HepG2 (cell line): Measurements from ENCODE around the gene NFYC. TPM values are rescaled to one million over a fixed set of nuclear protein-coding genes. Genes with fewer than 3 reads are reported as not detected.

Experiments
- ATAC-seq: fragments of 200-7000 bp; cut with Tn5 transposase; 3 replicates; pipeline ENCODE4 v1.9.1; 2020; ENCODE audit warnings: mild to moderate bottlenecking, moderate library complexity
- BruUV-seq: library from RNA; stranded (reverse); fragments of 400-500 nt; replicated peaks from 2 replicates; lab custom pipeline; 2021; lab: Mats Ljungman, UMichigan
- CTCF ChIA-PET: fragments of 300-600 bp; formaldehyde crosslinking; extraction: SDS; loops from one replicate; lab custom pipeline; 2021; ENCODE audit warnings: low total read pairs, inconsistent platforms, low intra/inter-chr PET ratio; lab: Yijun Ruan, JAX
- POLR2A ChIA-PET: fragments of 350-600 bp; sonication (Branson Sonifier 250); formaldehyde crosslinking; loops from one replicate; lab custom pipeline; 2020; ENCODE audit warnings: antibody characterized with exemption, inconsistent platforms; lab: Yijun Ruan, JAX
- DNase-seq: peaks from one replicate; pipeline ENCODE4 v3.0.0-alpha.2; 2015; ENCODE audit warnings: low spot score
- FAIRE-seq: peaks from 3 replicates; lab custom pipeline; 2011; peaks lifted over from hg19 to GRCh38; lab: Jason Lieb, UNC
- H2AFZ ChIP-seq: one replicate; pipeline ENCODE4 v1.6.1; 2011; ENCODE audit warnings: low read length, inconsistent platforms
- H3K27ac ChIP-seq: fragments of 300-600 bp; 3 replicates; pipeline ENCODE4 v1.8.0; 2011; ENCODE audit warnings: mixed run types, mild to moderate bottlenecking, mixed read lengths, low read length, inconsistent platforms; ENCODE audit not compliant: insufficient read depth; ENCODE audit errors: extremely low read length
- H3K27me3 ChIP-seq, 2 experiments: fragments of 200-600 bp in 1 of 2; 2 replicates in 1 of 2; 3 replicates in 1 of 2; pipeline versions ENCODE4 v1.6.0 to v1.8.0; 2011; ENCODE audit warnings: low read length in 2 of 2, mild to moderate bottlenecking in 2 of 2, moderate library complexity in 2 of 2, inconsistent platforms in 1 of 2; ENCODE audit not compliant: insufficient read depth in 2 of 2, control insufficient read depth in 1 of 2
- H3K36me3 ChIP-seq, 2 experiments: fragments of 200-600 bp in 1 of 2; replicated peaks in 1 of 2; 2 replicates in 1 of 2; 3 replicates in 1 of 2; pipeline versions ENCODE4 v1.5.1 to v1.8.0; 2011; ENCODE audit warnings: low read length in 2 of 2, inconsistent platforms in 1 of 2; ENCODE audit not compliant: insufficient read depth in 2 of 2, control insufficient read depth in 1 of 2
- H3K4me1 ChIP-seq: 2 replicates; pipeline ENCODE4 v1.5.1; 2012; ENCODE audit warnings: low read length, inconsistent platforms; ENCODE audit not compliant: insufficient read depth
- H3K4me2 ChIP-seq: 2 replicates; pipeline ENCODE4 v1.6.0; 2011; ENCODE audit warnings: low read depth, low read length, inconsistent platforms
- H3K4me3 ChIP-seq, 3 experiments: fragments of 200-600 bp in 1 of 3; sonication (generic), shearing (Covaris generic) in 1 of 3; replicated peaks in 1 of 3; 2 replicates each; pipeline ENCODE4 v1.5.1; 2011 to 2016; ENCODE audit warnings: low read length in 3 of 3, inconsistent platforms in 2 of 3, low read depth in 2 of 3, mild to moderate bottlenecking in 2 of 3, control low read depth in 1 of 3, mixed read lengths in 1 of 3; ENCODE audit not compliant: insufficient read depth in 1 of 3
- H3K79me2 ChIP-seq: one replicate; pipeline ENCODE4 v1.6.1; 2011; ENCODE audit warnings: low read length, inconsistent platforms; ENCODE audit not compliant: insufficient read depth
- H3K9ac ChIP-seq: 2 replicates; pipeline ENCODE4 v1.6.0; 2011; ENCODE audit warnings: mild to moderate bottlenecking, low read depth, low read length, inconsistent platforms; ENCODE audit not compliant: insufficient read depth
- H3K9me3 ChIP-seq: 2 replicates; pipeline ENCODE4 v1.5.1; 2012; ENCODE audit warnings: mild to moderate bottlenecking, low read length
- H4K20me1 ChIP-seq: 2 replicates; pipeline ENCODE4 v1.6.0; 2011; ENCODE audit warnings: inconsistent platforms, mild to moderate bottlenecking, low read length, moderate library complexity; ENCODE audit not compliant: insufficient read depth
- FOXJ3 ChIP-seq: sonication (generic); formaldehyde crosslinking; IDR thresholded peaks from 2 replicates; pipeline ENCODE4 v1.4.0; 2020; ENCODE audit warnings: missing genetic modification reagents, mild to moderate bottlenecking, borderline replicate concordance
- GTF2F1 ChIP-seq: fragments of 150-350 bp; IDR thresholded peaks from 2 replicates; pipeline ENCODE4 v1.6.1; 2014; ENCODE audit warnings: low read length
- MAFK ChIP-seq, 2 experiments: IDR thresholded peaks in 1 of 2; conservative IDR thresholded peaks in 1 of 2; 2 replicates each; pipeline ENCODE4 v1.6.1; 2011; ENCODE audit warnings: improper control_type of control experiment in 2 of 2, low read length in 2 of 2
- NCOA2 ChIP-seq: sonication (generic); formaldehyde crosslinking; IDR thresholded peaks from 2 replicates; pipeline ENCODE4 v1.8.0; 2022; ENCODE audit warnings: inconsistent platforms
- NFE2L2 ChIP-seq: fragments of 150-350 bp; IDR thresholded peaks from 2 replicates; pipeline ENCODE4 v1.6.1; 2014; ENCODE audit warnings: low read length
- NONO ChIP-seq, 2 experiments: fragments of 450-650 bp in 1 of 2; sonication (generic) in 1 of 2; formaldehyde crosslinking in 1 of 2; IDR thresholded peaks in 1 of 2; conservative IDR thresholded peaks in 1 of 2; 2 replicates each; pipeline versions ENCODE4 v1.6.1 to v1.8.0; 2017 to 2022; ENCODE audit warnings: mild to moderate bottlenecking in 1 of 2, missing genetic modification reagents in 1 of 2, moderate library complexity in 1 of 2
- PRMT3 ChIP-seq: sonication (generic); formaldehyde crosslinking; IDR thresholded peaks from 2 replicates; pipeline ENCODE4 v1.8.1; 2022; ENCODE audit warnings: low read depth, mild to moderate bottlenecking, moderate library complexity, missing genetic modification reagents, borderline replicate concordance
- SKI ChIP-seq: fragments of 450-650 bp; IDR thresholded peaks from one replicate; pipeline ENCODE4 v1.6.1; 2018; ENCODE audit warnings: mild to moderate bottlenecking; ENCODE audit not compliant: partially characterized antibody
- TARDBP ChIP-seq: sonication (generic); formaldehyde crosslinking; IDR thresholded peaks from 2 replicates; pipeline ENCODE4 v1.8.0; 2022; ENCODE audit warnings: mild to moderate bottlenecking, missing genetic modification reagents
- ZBTB46 ChIP-seq: sonication (generic); formaldehyde crosslinking; IDR thresholded peaks from 2 replicates; pipeline ENCODE4 v1.4.0; 2020; ENCODE audit warnings: mild to moderate bottlenecking, missing genetic modification reagents, borderline replicate concordance
- ZNF17 ChIP-seq: sonication (generic); formaldehyde crosslinking; IDR thresholded peaks from 2 replicates; pipeline ENCODE4 v1.5.0; 2020; ENCODE audit warnings: mild to moderate bottlenecking, missing genetic modification reagents
- ZSCAN5A ChIP-seq: sonication (generic); formaldehyde crosslinking; IDR thresholded peaks from 2 replicates; pipeline ENCODE4 v1.8.0; 2022; ENCODE audit warnings: mild to moderate bottlenecking, missing genetic modification reagents, borderline replicate concordance
- WGBS: methylation state at CpG from one replicate; pipeline ENCODE4 v1.1.6; 2017; ENCODE audit warnings: low lambda C conversion rate; 5-methylcytosine and 5-hydroxymethylcytosine counted together
- in situ Hi-C: cut with HindIII; loops from 2 replicates; pipeline ENCODE4 v1.10.0; 2017; ENCODE audit warnings: low pct_unique_long_range_greater_than_20kb; ENCODE audit not compliant: extremely low pct_ligation_motif_present
- intact Hi-C: fragments of 100-400 bp; cut with micrococcal nuclease; formaldehyde crosslinking; loops from one replicate; pipeline ENCODE4 v1.10.0; 2022; ENCODE audit not compliant: unreplicated experiment
- polyA plus RNA-seq, 8 experiments: library from polyadenylated mRNA; depleted of rRNA in 3 of 8; stranded (reverse) in 7 of 8; unstranded in 1 of 8; fragments of >200 nt; fragmentation: Illumina TruSeq in 4 of 8; extraction: Trizol in 4 of 8; gene quantifications; 2 replicates each; pipeline versions ENCODE4 v1.2.1 to v1.2.3, GENCODE V29; 2011 to 2016; ENCODE audit warnings: low read depth in 4 of 8, missing spikeins in 1 of 8, mixed read lengths in 1 of 8; ENCODE audit not compliant: insufficient read depth in 1 of 8
- total RNA-seq, 5 experiments: library from RNA; depleted of rRNA; stranded (reverse); fragments of >200 nt; fragmentation: Illumina TruSeq; extraction: Trizol; gene quantifications; 2 replicates each; pipeline ENCODE4 v1.2.3, GENCODE V29; 2016; ENCODE audit warnings: low read depth in 1 of 5
- TF ChIP-seq, protein P1 (sequence below): sonication (generic); formaldehyde crosslinking; IDR thresholded peaks from 2 replicates; pipeline ENCODE4 v1.4.0; 2020; ENCODE audit warnings: mild to moderate bottlenecking, missing genetic modification reagents

Gene NFYC
- total and polyA plus RNA-seq, 2 of the 13 experiments (the other 11 are each of a cell fraction or from before 2014, with no cell fraction given): 33.9 to 73.7 TPM

- TF ChIP-seq ZNF17 (no peak), TARDBP (no peak), ZBTB46 (CRISPR knock-in tag) (no peak), NONO (IDR thresholded peaks at IDR 0.05) (no peak), NONO (CRISPR knock-in tag; conservative IDR thresholded peaks at IDR 0.05) (no peak), FOXJ3 (CRISPR knock-in tag) (no peak), GTF2F1 (no peak), SKI (no peak), ZSCAN5A (CRISPR knock-in tag) (no peak), NCOA2 (no peak), NFE2L2 (no peak), MAFK (conservative IDR thresholded peaks at IDR 0.05 in 1 of 2, IDR thresholded peaks at IDR 0.05 in 1 of 2; ENCODE audit: low read length in 2 of 2) (no peak), PRMT3 (no peak)
- TF ChIP-seq, protein P1, sequence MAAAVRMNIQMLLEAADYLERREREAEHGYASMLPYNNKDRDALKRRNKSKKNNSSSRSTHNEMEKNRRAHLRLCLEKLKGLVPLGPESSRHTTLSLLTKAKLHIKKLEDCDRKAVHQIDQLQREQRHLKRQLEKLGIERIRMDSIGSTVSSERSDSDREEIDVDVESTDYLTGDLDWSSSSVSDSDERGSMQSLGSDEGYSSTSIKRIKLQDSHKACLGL: no peak
- Histone ChIP-seq H3K9me3 (no peaks in the 10 kb centered on the region), H3K9ac (no peak overlapping the region), H3K79me2 (peaks cover 32% of the 10 kb centered on the region), H4K20me1 (no peaks in the 10 kb centered on the region), H3K4me1 (peaks cover 39% of the 10 kb centered on the region), H2AFZ (no peak overlapping the region), H3K27me3 (no peaks in the 10 kb centered on the region), H3K27ac (no peak overlapping the region), H3K4me3 (no peak overlapping the region), H3K4me2 (no peak overlapping the region), H3K36me3 (peaks cover 10 to 79% of the 10 kb centered on the region in 2 experiments)
- in situ Hi-C loops: no loop called here
- ATAC-seq (no peak), FAIRE-seq (no peak), DNase-seq (no peak)
- intact Hi-C loops: no loop called here
- no TSS peak for BruUV-seq
- CTCF ChIA-PET: no interaction called here
- 77% methylated on average over 1 of the region's 1 CpG for WGBS
- POLR2A ChIA-PET: interaction anchor here (1.1 to 1.8 kb wide), 2 partner anchors 13 to 80 kb away, joined by 3 to 4 read pairs; partner anchors contain the start of gene RIMS3
These were observed 53.7 kb downstream of the NFYC start for GRCh38 chr1:40745176-40745575.
